AG04450 (cell line): Measurements from ENCODE around the gene DUOX1. TPM values are rescaled to one million over a fixed set of nuclear protein-coding genes. Genes with fewer than 3 reads are reported as not detected.

Experiments
- CTCF ChIA-PET: fragments of 300-600, 350-600 bp; formaldehyde crosslinking; extraction: SDS; loops from one replicate; lab custom pipeline; 2022; ENCODE audit warnings: antibody characterized with exemption, inconsistent platforms; lab: Charles Lee
- POLR2A ChIA-PET: fragments of 350-600 bp; formaldehyde crosslinking; extraction: SDS; loops from one replicate; lab custom pipeline; 2021; ENCODE audit warnings: antibody characterized with exemption, inconsistent platforms; lab: Yijun Ruan, JAX
- DNase-seq: peaks from one replicate; pipeline ENCODE4 v3.0.0-alpha.2; 2011; ENCODE audit warnings: low read depth, low spot score
- H3K27ac ChIP-seq: one replicate; pipeline ENCODE4 v1.5.1; 2012; ENCODE audit warnings: low read depth, low read length, control low read depth
- H3K27me3 ChIP-seq: one replicate; pipeline ENCODE4 v1.6.0; 2012; ENCODE audit warnings: low read length; ENCODE audit not compliant: control insufficient read depth, insufficient read depth
- H3K4me3 ChIP-seq: 2 replicates; pipeline ENCODE4 v1.5.1; 2011; ENCODE audit warnings: mild to moderate bottlenecking, low read depth, low read length, control low read depth
- H3K9me3 ChIP-seq: 2 replicates; pipeline ENCODE4 v1.5.1; 2012; ENCODE audit warnings: low read length; ENCODE audit not compliant: control insufficient read depth, insufficient read depth
- polyA plus RNA-seq: library from polyadenylated mRNA; depleted of rRNA; stranded (reverse); fragments of >200 nt; gene quantifications from 2 replicates; pipeline ENCODE4 v1.2.3, GENCODE V29; 2011
- TF ChIP-seq, protein P1 (sequence below): IDR thresholded peaks from 2 replicates; pipeline ENCODE4 v1.5.1; 2011; ENCODE audit warnings: low read depth, low read length, control low read depth, inconsistent platforms

DUOX1 gene
- polyA plus RNA-seq, 1 experiment, result not detected

DNA sequence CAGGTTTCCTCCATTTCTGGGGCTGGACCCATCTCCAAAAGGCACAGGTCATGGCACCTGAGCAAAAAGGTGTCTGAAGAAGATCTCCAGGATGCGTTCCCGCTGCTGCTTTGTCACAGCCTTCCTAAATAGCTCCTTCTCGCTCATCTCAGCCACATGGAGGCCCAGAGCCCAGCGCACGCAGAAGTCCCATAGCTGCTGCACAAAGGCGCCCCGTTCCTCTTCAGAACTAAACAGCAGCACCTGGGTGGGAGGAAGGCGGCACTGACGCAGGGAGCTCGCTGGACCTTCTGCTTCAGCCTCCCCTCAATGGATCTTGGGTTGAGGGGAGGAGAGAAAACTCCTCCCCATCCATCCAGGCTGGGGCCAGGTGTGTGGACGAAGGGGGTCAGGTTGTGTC lies 24.2 kb upstream of the DUOX1 start:
- DNase-seq, result no peak
- Histone ChIP-seq H3K27me3 (peaks cover 50% of the 10 kb centered on the region), H3K4me3 (no peak overlapping the region), H3K27ac (no peak overlapping the region), H3K9me3 (no peaks in the 10 kb centered on the region)
- TF ChIP-seq, protein P1, sequence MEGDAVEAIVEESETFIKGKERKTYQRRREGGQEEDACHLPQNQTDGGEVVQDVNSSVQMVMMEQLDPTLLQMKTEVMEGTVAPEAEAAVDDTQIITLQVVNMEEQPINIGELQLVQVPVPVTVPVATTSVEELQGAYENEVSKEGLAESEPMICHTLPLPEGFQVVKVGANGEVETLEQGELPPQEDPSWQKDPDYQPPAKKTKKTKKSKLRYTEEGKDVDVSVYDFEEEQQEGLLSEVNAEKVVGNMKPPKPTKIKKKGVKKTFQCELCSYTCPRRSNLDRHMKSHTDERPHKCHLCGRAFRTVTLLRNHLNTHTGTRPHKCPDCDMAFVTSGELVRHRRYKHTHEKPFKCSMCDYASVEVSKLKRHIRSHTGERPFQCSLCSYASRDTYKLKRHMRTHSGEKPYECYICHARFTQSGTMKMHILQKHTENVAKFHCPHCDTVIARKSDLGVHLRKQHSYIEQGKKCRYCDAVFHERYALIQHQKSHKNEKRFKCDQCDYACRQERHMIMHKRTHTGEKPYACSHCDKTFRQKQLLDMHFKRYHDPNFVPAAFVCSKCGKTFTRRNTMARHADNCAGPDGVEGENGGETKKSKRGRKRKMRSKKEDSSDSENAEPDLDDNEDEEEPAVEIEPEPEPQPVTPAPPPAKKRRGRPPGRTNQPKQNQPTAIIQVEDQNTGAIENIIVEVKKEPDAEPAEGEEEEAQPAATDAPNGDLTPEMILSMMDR, result no peak
- POLR2A ChIA-PET, result no interaction called here
- CTCF ChIA-PET, result interaction anchor here (2.6 kb wide), 1 partner anchor 13 kb away, joined by 10 read pairs; no protein-coding TSS in a partner anchor

DNA sequence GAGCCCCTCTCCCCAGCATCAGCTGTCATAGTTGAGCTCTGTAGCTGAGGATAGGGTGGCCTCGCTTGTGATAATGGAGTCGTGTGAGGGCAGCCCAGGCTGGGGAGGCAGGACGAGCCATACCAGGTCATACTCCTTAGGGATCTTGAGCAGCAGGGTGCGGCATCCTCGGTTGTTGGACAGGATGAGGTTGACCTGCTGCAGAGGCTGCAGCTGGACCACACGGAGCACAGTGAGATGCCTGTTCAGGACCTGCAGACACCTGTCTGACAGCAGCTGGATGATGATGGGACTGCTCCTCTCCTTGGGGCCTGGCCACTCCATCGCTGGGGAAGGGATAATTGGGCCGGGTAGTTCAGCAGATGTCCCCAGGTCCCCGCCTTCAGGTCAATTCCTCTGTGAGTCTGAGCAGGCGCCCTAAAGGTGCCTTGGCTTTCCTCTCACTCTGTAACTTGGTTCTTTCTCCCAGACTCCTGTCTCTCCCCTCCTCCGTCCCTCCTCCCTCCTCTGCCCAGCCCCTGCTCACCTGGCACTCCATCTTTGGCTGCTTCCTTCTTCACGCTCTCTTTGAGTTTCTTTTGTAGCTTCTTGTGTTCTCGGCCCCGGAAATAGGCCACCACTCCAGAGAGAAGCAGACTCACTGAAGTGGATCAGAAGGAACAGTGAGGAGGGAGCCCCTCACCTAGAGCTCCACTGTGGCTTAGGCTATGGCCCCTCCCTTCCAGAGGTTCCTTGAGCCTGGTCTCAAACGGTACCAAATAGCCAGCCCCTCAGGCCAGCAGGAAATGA lies 23.6 kb upstream of the DUOX1 start:
- Histone ChIP-seq H3K4me3 (no peak overlapping the region), H3K27ac (no peak overlapping the region), H3K9me3 (no peaks in the 10 kb centered on the region), H3K27me3 (peaks cover 51% of the 10 kb centered on the region)
- TF ChIP-seq, protein P1, result no peak
- DNase-seq, result no peak
- ChIA-PET POLR2A (no interaction called here), CTCF (interaction anchor here (2.6 kb wide), 1 partner anchor 12 kb away, joined by 10 read pairs; no protein-coding TSS in a partner anchor)

DNA sequence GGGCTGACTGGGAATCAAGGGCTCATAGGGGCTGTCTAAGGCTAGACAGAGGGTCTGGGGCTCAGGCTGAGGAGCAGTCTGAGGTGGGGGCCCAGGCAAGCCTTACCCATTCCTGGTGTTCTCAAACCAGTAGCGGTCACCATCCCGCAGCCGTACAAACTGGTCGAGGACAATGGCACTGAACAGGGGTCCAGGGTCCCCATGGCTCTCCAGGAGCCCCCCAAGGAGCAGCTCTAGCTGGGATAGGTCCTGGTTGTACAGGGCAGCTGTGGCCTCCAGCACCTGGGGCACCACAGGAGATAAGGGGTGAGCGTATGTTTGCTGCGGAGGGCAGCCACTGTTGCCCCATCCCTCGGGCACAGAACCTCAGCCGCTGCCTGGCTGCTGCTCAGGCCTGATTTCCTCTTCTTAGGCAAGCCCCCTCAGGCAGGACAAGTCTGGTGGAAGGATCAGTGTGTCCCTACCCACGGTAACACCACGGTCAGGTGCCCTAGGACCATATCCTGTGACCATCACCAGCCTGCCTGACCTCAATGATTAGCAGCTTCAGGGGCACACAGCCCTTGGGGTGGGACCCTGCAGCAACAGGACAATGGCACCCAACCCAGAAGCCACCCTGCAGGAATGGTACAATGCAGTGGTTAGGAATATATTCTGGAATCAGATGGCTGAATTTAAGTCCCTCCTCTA lies 21.7 kb upstream of the DUOX1 start:
- TF ChIP-seq, protein P1, result no peak
- Histone ChIP-seq H3K9me3 (no peaks in the 10 kb centered on the region; the same call in 1 of the 2 replicates), H3K4me3 (no peak overlapping the region), H3K27ac (no peak overlapping the region), H3K27me3 (peaks cover 62% of the 10 kb centered on the region)
- no peak for DNase-seq
- CTCF ChIA-PET, result interaction anchor here (3.0 kb wide), 1 partner anchor 10 kb away, joined by 19 read pairs; no protein-coding TSS in a partner anchor
- POLR2A ChIA-PET, result no interaction called here

DNA sequence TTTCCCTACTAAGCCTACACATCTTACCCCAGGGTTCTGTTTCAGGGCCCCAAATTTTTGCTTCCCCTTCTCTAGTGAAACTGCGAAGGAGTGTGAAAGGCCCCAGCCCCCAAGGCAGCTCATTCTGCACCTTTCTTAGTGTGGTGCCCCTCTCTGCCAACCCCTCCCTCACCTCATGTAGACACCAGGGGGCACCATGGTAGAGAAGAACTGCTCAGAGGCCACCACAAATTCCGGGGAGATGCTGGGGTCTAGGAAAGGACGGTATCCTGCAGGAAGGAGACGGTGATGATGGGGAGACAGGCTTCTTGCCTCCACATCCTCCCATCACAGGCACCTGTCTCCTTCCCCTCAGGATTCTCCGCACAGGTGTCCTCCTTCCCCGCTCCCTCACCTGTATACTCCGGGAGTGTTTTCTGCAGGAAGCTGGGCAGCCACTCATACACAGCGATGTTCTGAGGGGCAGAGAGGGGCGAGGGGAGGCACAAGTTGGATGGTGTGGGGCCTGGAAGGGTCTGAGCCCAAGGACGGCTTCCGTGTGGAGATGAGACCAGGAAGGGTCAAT lies 19.5 kb upstream of the DUOX1 start:
- no peak for DNase-seq
- CTCF ChIA-PET, result interaction anchor here (3.0 kb wide), 1 partner anchor 8 kb away, joined by 19 read pairs; no protein-coding TSS in a partner anchor
- H3K27ac ChIP-seq, result no peak overlapping the region
- H3K27me3 ChIP-seq, result peaks cover 76% of the 10 kb centered on the region
- H3K9me3 ChIP-seq, result no peaks in the 10 kb centered on the region; the same call in 1 of the 2 replicates
- no peak overlapping the region for H3K4me3 ChIP-seq
- TF ChIP-seq, protein P1, result peak; percentile 26
- POLR2A ChIA-PET, result no interaction called here
